Memory B cell (primary cell): ENCODE results near the gene NKD2.
"Not testable (repeated sequence)": the region's sequence is repeated elsewhere in the genome, so short reads cannot be mapped to it uniquely, and the experiment has no call there.

Experiments
- ATAC-seq: fragments of 150-1000 bp; cut with Tn5 transposase; 2 replicates; pipeline ENCODE4 v1.10.0; 2021; ENCODE audit warnings: low read depth, mild to moderate bottlenecking, moderate library complexity
- DNase-seq, 2 donors: peaks; one replicate each; pipeline ENCODE4 v3.0.0; 2022; ENCODE audit warnings: low spot score in 2 of 2
- H3K27ac Mint-ChIP-seq: one replicate; pipeline ENCODE4 v1.8.0; 2022; ENCODE audit warnings: mild to moderate bottlenecking, moderate library complexity, mixed read lengths
- H3K27me3 Mint-ChIP-seq: one replicate; pipeline ENCODE4 v1.8.0; 2022; ENCODE audit warnings: mixed read lengths
- H3K36me3 Mint-ChIP-seq: one replicate; pipeline ENCODE4 v1.8.0; 2022; ENCODE audit warnings: mild to moderate bottlenecking, mixed read lengths
- H3K4me1 Mint-ChIP-seq: one replicate; pipeline ENCODE4 v1.8.0; 2022; ENCODE audit warnings: mixed read lengths
- H3K4me3 Mint-ChIP-seq: one replicate; pipeline ENCODE4 v1.8.0; 2022; ENCODE audit warnings: mild to moderate bottlenecking, moderate library complexity, mixed read lengths
- H3K9me3 Mint-ChIP-seq: one replicate; pipeline ENCODE4 v1.8.0; 2022; ENCODE audit warnings: mixed read lengths

The NKD2 gene

GRCh38 chr5:1017056-1017455, 8.5 kb downstream of the NKD2 start:
- no peak overlapping the region for H3K27ac Mint-ChIP-seq
- no peaks in the 10 kb centered on the region for H3K9me3 Mint-ChIP-seq
- ATAC-seq (no peak), DNase-seq (no peak)
- H3K4me1 Mint-ChIP-seq, result no peaks in the 10 kb centered on the region
- H3K36me3 Mint-ChIP-seq, result no peaks in the 10 kb centered on the region
- H3K4me3 Mint-ChIP-seq, result no peak overlapping the region
- peaks cover 5% of the 10 kb centered on the region for H3K27me3 Mint-ChIP-seq

GRCh38 chr5:1017691-1018455, 9.3 kb downstream of the NKD2 start:
- ATAC-seq, result no peak
- Mint-ChIP-seq H3K4me1 (no peaks in the 10 kb centered on the region), H3K36me3 (no peaks in the 10 kb centered on the region)

GRCh38 chr5:1018596-1018995, 10.0 kb downstream of the NKD2 start:
- Mint-ChIP-seq H3K9me3 (no peaks in the 10 kb centered on the region), H3K27me3 (peaks cover 3% of the 10 kb centered on the region), H3K4me1 (no peaks in the 10 kb centered on the region), H3K27ac (no peak overlapping the region), H3K4me3 (no peak overlapping the region), H3K36me3 (no peaks in the 10 kb centered on the region)
- ATAC-seq, result no peak
- no peak for DNase-seq

More at GRCh38 chr5:1017691-1018455, 9.3 kb downstream of the NKD2 start:
- Mint-ChIP-seq H3K4me3 (no peak overlapping the region), H3K27me3 (peaks cover 3% of the 10 kb centered on the region), H3K27ac (no peak overlapping the region), H3K9me3 (no peaks in the 10 kb centered on the region)
- no peak for DNase-seq

- H3K27ac Mint-ChIP-seq, result no peak overlapping the region
- no peak overlapping the region for H3K4me3 Mint-ChIP-seq
- H3K36me3 Mint-ChIP-seq, result no peaks in the 10 kb centered on the region
- H3K9me3 Mint-ChIP-seq, result no peaks in the 10 kb centered on the region
- ATAC-seq (no peak), DNase-seq (no peak)
- H3K4me1 Mint-ChIP-seq, result no peaks in the 10 kb centered on the region
- peaks cover 3% of the 10 kb centered on the region for H3K27me3 Mint-ChIP-seq
Observed at GRCh38 chr5:1019001-1019905, 10.7 kb downstream of the NKD2 start.

- Mint-ChIP-seq H3K9me3 (no peaks in the 10 kb centered on the region), H3K4me1 (no peaks in the 10 kb centered on the region), H3K27ac (no peak overlapping the region), H3K4me3 (no peak overlapping the region), H3K27me3 (peaks cover 3% of the 10 kb centered on the region), H3K36me3 (no peaks in the 10 kb centered on the region)
- DNase-seq (no peak), ATAC-seq (no peak)
Observed at GRCh38 chr5:1020452-1020961, 11.9 kb downstream of the NKD2 start.

GRCh38 chr5:1021136-1021968, 12.8 kb downstream of the NKD2 start:
- no peak for DNase-seq
- no peak overlapping the region for H3K4me3 Mint-ChIP-seq
- no peaks in the 10 kb centered on the region for H3K9me3 Mint-ChIP-seq
- H3K36me3 Mint-ChIP-seq, result no peaks in the 10 kb centered on the region
- H3K27me3 Mint-ChIP-seq, result peaks cover 3% of the 10 kb centered on the region
- ATAC-seq, result no peak
- no peak overlapping the region for H3K27ac Mint-ChIP-seq
- H3K4me1 Mint-ChIP-seq, result no peaks in the 10 kb centered on the region

- not testable (repeated sequence) for H3K4me3 Mint-ChIP-seq, H3K27ac Mint-ChIP-seq, H3K4me1 Mint-ChIP-seq, H3K36me3 Mint-ChIP-seq, H3K9me3 Mint-ChIP-seq, H3K27me3 Mint-ChIP-seq, ATAC-seq, DNase-seq
Observed at GRCh38 chr5:1021969-1022336, 13.4 kb downstream of the NKD2 start.

- DNase-seq (no peak), ATAC-seq (no peak)
- Mint-ChIP-seq H3K36me3 (no peaks in the 10 kb centered on the region), H3K4me3 (no peak overlapping the region), H3K4me1 (no peaks in the 10 kb centered on the region), H3K27me3 (peaks cover 4% of the 10 kb centered on the region), H3K27ac (no peak overlapping the region), H3K9me3 (no peaks in the 10 kb centered on the region)
Observed at GRCh38 chr5:1026700-1027621, 18.4 kb downstream of the NKD2 start.

- Mint-ChIP-seq H3K27me3 (peaks cover 4% of the 10 kb centered on the region), H3K9me3 (no peaks in the 10 kb centered on the region), H3K36me3 (no peaks in the 10 kb centered on the region), H3K4me1 (no peaks in the 10 kb centered on the region), H3K27ac (no peak overlapping the region), H3K4me3 (no peak overlapping the region)
- no peak for ATAC-seq
- no peak for DNase-seq
Observed at GRCh38 chr5:1027631-1028441, 19.2 kb downstream of the NKD2 start.

- H3K36me3 Mint-ChIP-seq, result no peaks in the 10 kb centered on the region
- no peak for ATAC-seq
Observed at GRCh38 chr5:1028481-1029281, 20.1 kb downstream of the NKD2 start.

GRCh38 chr5:1029282-1029944, 20.8 kb downstream of the NKD2 start:
- peaks cover 6% of the 10 kb centered on the region for H3K27me3 Mint-ChIP-seq
- ATAC-seq (no peak), DNase-seq (no peak)
- H3K27ac Mint-ChIP-seq, result no peak overlapping the region
- no peaks in the 10 kb centered on the region for H3K36me3 Mint-ChIP-seq
- no peaks in the 10 kb centered on the region for H3K4me1 Mint-ChIP-seq
- H3K9me3 Mint-ChIP-seq, result no peaks in the 10 kb centered on the region
- no peak overlapping the region for H3K4me3 Mint-ChIP-seq

More at GRCh38 chr5:1028481-1029281, 20.1 kb downstream of the NKD2 start:
- Mint-ChIP-seq H3K27ac (no peak overlapping the region), H3K4me3 (no peak overlapping the region), H3K27me3 (peaks cover 4% of the 10 kb centered on the region), H3K4me1 (no peaks in the 10 kb centered on the region), H3K9me3 (no peaks in the 10 kb centered on the region)
- DNase-seq, result no peak
